Measurements from ENCODE around the gene NLRP2B. TPM values are rescaled to one million over a fixed set of nuclear protein-coding genes. Genes with fewer than 3 reads are reported as not detected.
"Not testable (repeated sequence)": the region's sequence is repeated elsewhere in the genome, so short reads cannot be mapped to it uniquely, and the experiment has no call there.

Gene NLRP2B
- not detected in 2 replicates for total RNA-seq (ENCODE audit: low replicate concordance)

- no peak within 1 kb of the TSS for H3K4me3 ChIP-seq (ENCODE audit: low read depth, low read length)
- TF ChIP-seq CTCF (IDR thresholded peaks at IDR 0.05; ENCODE audit: insufficient read depth, low read length) = no peak
- DNase-seq (ENCODE audit: low read depth) = no peak
These were observed at the start of gene NLRP2B for GRCh38 chrX:57680160-57680559. Gene NLRP2B, minus strand, starts transcription at chrX:57680260.

- DNase-seq (ENCODE audit: low read depth); H3K4me3 ChIP-seq (ENCODE audit: low read depth, low read length): not testable (repeated sequence)
These were observed 45.9 kb upstream of the NLRP2B start for GRCh38 chrX:57725995-57726394.

GRCh38 chrX:57681341-57681740, 1.3 kb upstream of the NLRP2B start:
- no peak overlapping the region for H3K4me3 ChIP-seq (ENCODE audit: low read depth, low read length)
- TF ChIP-seq CTCF (IDR thresholded peaks at IDR 0.05; ENCODE audit: insufficient read depth, low read length) = no peak
- DNase-seq (ENCODE audit: low read depth) = no peak

GRCh38 chrX:57678686-57679428, 1.2 kb downstream of the NLRP2B start:
- no peak for DNase-seq (ENCODE audit: low read depth)
- H3K4me3 ChIP-seq (ENCODE audit: low read depth, low read length) = no peak overlapping the region
- TF ChIP-seq CTCF (IDR thresholded peaks at IDR 0.05; ENCODE audit: insufficient read depth, low read length) = no peak

GRCh38 chrX:57677132-57677858, 2.8 kb downstream of the NLRP2B start:
- no peak for DNase-seq (ENCODE audit: low read depth)
- no peak overlapping the region for H3K4me3 ChIP-seq (ENCODE audit: low read depth, low read length)
- no peak for TF ChIP-seq CTCF (IDR thresholded peaks at IDR 0.05; ENCODE audit: insufficient read depth, low read length)

- no peak overlapping the region for H3K4me3 ChIP-seq (ENCODE audit: low read depth, low read length)
- no peak for TF ChIP-seq CTCF (IDR thresholded peaks at IDR 0.05; ENCODE audit: insufficient read depth, low read length)
- no peak for DNase-seq (ENCODE audit: low read depth)
These were observed 4.7 kb downstream of the NLRP2B start for GRCh38 chrX:57675320-57675719.

GRCh38 chrX:57674861-57675260, 5.2 kb downstream of the NLRP2B start:
- no peak for TF ChIP-seq CTCF (IDR thresholded peaks at IDR 0.05; ENCODE audit: insufficient read depth, low read length)
- no peak overlapping the region for H3K4me3 ChIP-seq (ENCODE audit: low read depth, low read length)
- DNase-seq (ENCODE audit: low read depth) = no peak

Data from fibroblast of the aortic adventitia (primary cell).